Activated CD4-positive, CD25-positive, alpha-beta regulatory T cell treated with anti-CD3 and anti-CD28 coated beads, Interleukin-2, amount 50 U/mL, for 24 hours (primary cell): Measurements from ENCODE around the gene SCAMP2.
"Not testable (repeated sequence)": the region's sequence is repeated elsewhere in the genome, so short reads cannot be mapped to it uniquely, and the experiment has no call there.

Experiments
- ATAC-seq, 2 donors: fragments of 150-1000 bp; cut with Tn5 transposase; one replicate each; pipeline ENCODE4 v1.10.0; 2021; ENCODE audit warnings: mild to moderate bottlenecking in 1 of 2, moderate library complexity in 1 of 2

Gene SCAMP2

GRCh38 chr15:74889883-74890664 is 16.9 kb upstream of the SCAMP2 start, which contains the start of gene MPI:
Gene MPI, plus strand, starts transcription at chr15:74890042. Its CDS starts 32 bp downstream, at chr15:74890074.
- ATAC-seq, result peak; percentile 98

- ATAC-seq, result peak in 1 of 2 donors; percentile 7
These were observed 16.3 kb upstream of the SCAMP2 start for GRCh38 chr15:74889390-74889882.

- no peak for ATAC-seq
These were observed 15.6 kb upstream of the SCAMP2 start for GRCh38 chr15:74888716-74889115.

DNA sequence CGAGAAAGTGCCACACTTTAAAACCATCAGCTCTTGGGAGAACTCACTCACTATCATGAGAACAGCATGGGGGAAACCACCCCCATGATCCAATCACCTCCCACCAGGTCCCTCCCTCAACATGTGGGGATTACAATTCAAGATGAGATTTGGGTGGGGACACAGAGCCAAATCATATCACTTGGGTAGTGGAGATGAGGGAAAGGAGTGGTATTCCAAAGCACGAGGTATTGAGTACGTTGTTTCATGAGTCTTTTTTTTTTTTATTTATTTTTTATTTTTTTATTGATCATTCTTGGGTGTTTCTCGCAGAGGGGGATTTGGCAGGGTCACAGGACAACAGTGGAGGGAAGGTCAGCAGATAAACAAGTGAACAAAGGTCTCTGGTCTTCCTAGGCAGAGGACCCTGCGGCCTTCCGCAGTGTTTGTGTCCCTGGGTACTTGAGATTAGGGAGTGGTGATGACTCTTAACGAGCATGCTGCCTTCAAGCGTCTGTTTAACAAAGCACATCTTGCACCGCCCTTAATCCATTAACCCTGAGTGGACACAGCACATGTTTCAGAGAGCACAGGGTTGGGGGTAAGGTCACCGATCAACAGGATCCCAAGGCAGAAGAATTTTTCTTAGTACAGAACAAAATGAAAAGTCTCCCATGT is 14.5 kb upstream of the SCAMP2 start:
- not testable (repeated sequence) for ATAC-seq

GRCh38 chr15:74885461-74885860 is 12.3 kb upstream of the SCAMP2 start:
- no peak for ATAC-seq

DNA sequence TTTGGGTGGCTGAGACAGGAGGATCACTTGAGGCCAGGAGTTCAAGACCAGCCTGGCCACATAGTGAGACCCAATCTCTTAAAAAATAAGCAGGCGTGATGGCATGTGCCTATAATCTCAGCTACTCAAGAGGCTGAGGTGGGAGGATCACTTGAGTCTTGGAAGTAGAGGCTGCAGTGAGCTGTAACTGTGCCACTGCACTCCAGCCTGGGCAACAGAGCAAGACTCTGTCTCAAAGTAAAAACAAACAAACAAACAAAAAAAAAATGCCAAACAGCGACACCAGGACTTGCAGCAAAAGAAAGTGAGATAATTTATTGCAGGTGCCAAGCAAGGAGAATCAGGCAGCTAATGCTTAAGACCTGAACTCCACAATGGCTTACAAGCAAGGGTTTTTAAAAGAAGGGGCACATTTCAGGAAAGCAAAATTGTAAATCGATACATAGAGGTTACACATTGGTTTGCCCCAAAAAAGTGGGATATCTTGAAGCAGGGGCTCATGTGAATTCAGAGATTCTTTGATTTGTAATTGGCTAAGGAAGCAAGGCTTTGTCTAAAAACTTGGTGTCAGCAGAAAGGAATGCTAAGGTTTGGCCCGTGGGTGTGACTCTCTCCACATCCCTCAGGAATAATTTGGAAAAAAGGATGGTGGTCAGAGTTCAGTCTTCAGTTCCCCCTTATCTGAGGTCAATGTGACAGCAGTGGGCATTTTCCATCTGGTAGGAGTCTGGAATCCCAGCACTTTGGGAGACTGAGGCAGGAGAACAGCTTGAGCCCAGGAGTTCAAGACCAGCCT is 11.5 kb upstream of the SCAMP2 start:
- ATAC-seq, result no peak

GRCh38 chr15:74882528-74882927 is 9.4 kb upstream of the SCAMP2 start:
- no peak for ATAC-seq

DNA sequence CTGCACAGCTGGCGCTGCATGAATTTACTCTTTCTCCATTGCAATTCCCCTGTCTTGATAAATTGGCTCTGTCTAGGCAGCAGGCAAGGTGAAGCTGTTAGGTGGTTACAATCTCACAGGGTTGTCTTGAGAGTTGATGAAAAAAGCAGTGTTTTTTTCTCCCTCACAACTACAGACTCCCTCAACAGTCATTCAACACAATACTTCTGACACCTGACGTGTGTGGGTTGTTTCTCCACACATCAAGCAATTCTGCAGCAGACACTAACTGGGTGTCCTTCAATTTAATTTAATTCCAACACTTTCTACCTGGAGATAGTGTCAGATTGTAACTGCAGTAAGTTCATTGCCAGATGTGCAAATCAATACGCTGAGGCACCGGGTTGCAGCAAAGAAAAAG is 5.1 kb upstream of the SCAMP2 start:
- no peak for ATAC-seq

DNA sequence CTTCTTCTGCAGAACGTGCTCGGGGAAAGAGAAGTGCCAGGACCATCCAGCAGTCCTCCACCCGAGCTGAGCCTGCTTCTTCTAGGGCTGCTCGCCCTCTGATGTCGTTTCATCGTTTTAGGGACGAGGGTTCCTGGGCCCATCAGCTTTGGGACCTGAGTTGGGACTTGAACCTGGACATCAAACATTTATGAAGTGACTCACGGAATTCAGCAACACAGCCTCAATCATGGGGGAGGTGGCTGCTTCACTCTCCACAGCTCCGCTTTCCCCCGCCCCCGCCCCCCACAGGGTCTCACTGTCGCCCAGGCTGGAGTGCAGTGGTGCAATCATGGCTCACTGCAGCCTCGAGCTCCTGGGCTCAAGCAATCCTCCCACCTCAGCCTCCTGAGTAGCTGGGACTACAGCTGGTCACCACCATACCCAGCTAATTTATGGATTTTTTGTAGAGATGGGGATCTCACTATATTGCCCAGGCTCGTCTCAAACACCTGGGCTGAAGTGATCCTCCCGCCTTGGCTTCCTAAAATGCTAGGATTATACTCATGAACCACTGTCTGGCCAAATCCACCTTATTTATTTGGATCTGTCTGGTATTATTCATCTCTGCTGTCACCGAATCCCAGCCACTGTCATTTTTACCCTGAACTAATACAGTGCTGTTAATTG is 725 bp upstream of the SCAMP2 start:
- no peak for ATAC-seq

- ATAC-seq, result no peak
These were observed 496 bp downstream of the SCAMP2 start for GRCh38 chr15:74872702-74873035.

GRCh38 chr15:74870436-74871215 is 2.5 kb downstream of the SCAMP2 start:
- no peak for ATAC-seq

- peak; percentile 44 to 52 for ATAC-seq
These were observed 3.3 kb downstream of the SCAMP2 start for GRCh38 chr15:74869726-74870407.

DNA sequence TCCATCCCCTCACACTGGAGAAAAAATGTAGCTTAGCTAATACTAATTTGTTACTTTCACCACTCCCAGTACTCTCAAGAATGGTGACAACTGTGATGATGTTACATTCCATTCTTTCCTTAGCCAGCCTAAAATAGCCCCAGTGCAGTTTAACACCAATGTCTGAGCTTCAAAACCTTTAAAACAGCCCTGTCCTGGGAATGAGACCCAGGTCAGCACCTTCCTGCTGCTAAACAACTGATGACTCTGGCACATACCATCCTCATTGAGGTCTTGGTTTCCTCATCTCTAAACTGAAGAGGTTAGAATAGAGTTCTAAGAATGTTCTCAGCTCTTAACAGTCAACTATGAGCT is 3.8 kb downstream of the SCAMP2 start:
- no peak for ATAC-seq

GRCh38 chr15:74868059-74868458 is 5.1 kb downstream of the SCAMP2 start:
- ATAC-seq, result no peak

- no peak for ATAC-seq
These were observed 5.6 kb downstream of the SCAMP2 start for GRCh38 chr15:74867466-74868038.

- ATAC-seq, result no peak
These were observed 7.1 kb downstream of the SCAMP2 start for GRCh38 chr15:74866090-74866489.

GRCh38 chr15:74865316-74865715 is 7.8 kb downstream of the SCAMP2 start:
- ATAC-seq, result no peak

GRCh38 chr15:74864296-74864695 is 8.9 kb downstream of the SCAMP2 start:
- ATAC-seq, result no peak

- peak; percentile 32 to 56 for ATAC-seq
These were observed 9.7 kb downstream of the SCAMP2 start for GRCh38 chr15:74863239-74864056.

- ATAC-seq, result no peak
These were observed 14.8 kb downstream of the SCAMP2 start for GRCh38 chr15:74858369-74858740.
